Esophagus squamous epithelium (tissue), 4 donors: ENCODE results near the gene HOXC10.

Experiments used
- CTCF ChIP-seq, 6 experiments: fragments of 450-650 bp in 4 of 6; fragments of 200-600 bp in 2 of 6; sonication (generic) in 2 of 6; IDR thresholded peaks; one replicate each; pipeline ENCODE4 v1.5.1; 2016 to 2019; ENCODE audit warnings: antibody characterized with exemption in 6 of 6, mild to moderate bottlenecking in 4 of 6, moderate library complexity in 4 of 6
- POLR2A ChIP-seq, 4 donors: fragments of 450-650 bp; IDR thresholded peaks; one replicate each; pipeline ENCODE4 v1.6.1; 2017; ENCODE audit warnings: antibody characterized with exemption in 4 of 4, mild to moderate bottlenecking in 4 of 4, moderate library complexity in 3 of 4

DNA sequence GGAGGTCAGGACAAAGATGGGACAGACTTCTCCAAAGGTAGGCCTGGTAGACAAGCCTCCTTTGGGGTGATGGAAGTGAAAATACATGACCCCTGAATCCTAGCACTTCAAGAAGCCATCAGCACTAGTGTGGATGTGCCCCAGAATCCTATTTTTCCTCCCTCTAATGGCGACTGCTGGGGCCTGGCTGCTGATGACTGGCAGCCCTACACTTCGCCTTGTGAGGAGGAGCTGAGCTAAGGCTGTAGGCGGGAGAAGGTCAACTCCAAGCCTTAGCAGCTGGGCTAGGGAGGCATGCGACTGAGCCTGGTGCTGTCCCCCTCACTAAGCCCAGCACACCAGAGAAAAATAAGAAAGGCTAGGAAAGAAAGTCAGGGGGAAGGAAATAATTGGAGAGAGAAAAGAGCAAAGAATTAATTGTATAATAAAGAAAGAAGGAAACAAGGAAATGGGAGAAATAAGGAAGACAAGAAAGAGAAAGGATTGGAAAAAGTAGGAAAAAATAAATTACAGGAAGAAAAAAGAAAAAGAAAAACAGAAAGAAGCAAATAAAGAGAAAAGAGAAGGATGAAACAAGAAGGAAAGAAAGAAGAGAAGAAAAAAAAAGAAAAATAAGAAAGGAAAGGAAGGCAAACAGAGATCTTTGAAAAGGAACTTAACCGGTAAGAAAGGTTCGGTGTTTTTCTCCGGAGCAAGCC, 4.7 kb upstream of the HOXC10 start:
- TF ChIP-seq CTCF (IDR thresholded peaks at IDR 0.05) = no peak
- no peak for TF ChIP-seq POLR2A (IDR thresholded peaks at IDR 0.05)
